ENCODE data around the gene SCIN. TPM values are rescaled to one million over a fixed set of nuclear protein-coding genes. Genes with fewer than 3 reads are reported as not detected.

The SCIN gene
- total RNA-seq, 4 donors from 2014 or later: under 0.01 to 6.5 (median 2.4) TPM

DNA sequence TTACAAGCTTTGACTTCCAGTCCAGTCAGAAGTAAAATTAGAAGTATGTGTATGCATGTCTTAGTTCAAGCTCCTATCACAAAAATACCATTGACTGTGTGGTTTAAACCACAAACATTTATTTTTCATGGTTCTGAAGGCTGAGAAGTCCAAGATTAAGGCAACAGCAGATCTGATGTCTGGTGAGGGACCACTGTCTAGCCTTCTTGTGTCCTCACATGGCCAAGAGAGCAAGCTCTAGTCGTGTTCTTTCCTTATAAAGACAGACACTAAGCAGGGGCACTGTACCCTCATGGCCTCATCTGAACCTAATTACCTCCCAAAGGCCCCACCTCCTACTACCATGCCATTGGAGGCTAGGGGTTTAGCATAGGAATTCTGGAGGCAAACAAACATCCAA lies 75.6 kb downstream of the SCIN start:
- no peaks in the 10 kb centered on the region for H3K27me3 ChIP-seq
- H3K4me3 ChIP-seq: no peak overlapping the region
- intact Hi-C loops (cut with DNase I; ENCODE audit: low total_unique reads): loop anchor here (10.0 kb wide), 1 partner anchor 619 kb away; no protein-coding TSS in a partner anchor
- H3K27ac ChIP-seq: no peak overlapping the region
- DNase-seq: no peak
- no peaks in the 10 kb centered on the region for H3K4me1 ChIP-seq
- H3K9me3 ChIP-seq: no peaks in the 10 kb centered on the region
- no peaks in the 10 kb centered on the region for H3K36me3 ChIP-seq
- TF ChIP-seq, protein P1, sequence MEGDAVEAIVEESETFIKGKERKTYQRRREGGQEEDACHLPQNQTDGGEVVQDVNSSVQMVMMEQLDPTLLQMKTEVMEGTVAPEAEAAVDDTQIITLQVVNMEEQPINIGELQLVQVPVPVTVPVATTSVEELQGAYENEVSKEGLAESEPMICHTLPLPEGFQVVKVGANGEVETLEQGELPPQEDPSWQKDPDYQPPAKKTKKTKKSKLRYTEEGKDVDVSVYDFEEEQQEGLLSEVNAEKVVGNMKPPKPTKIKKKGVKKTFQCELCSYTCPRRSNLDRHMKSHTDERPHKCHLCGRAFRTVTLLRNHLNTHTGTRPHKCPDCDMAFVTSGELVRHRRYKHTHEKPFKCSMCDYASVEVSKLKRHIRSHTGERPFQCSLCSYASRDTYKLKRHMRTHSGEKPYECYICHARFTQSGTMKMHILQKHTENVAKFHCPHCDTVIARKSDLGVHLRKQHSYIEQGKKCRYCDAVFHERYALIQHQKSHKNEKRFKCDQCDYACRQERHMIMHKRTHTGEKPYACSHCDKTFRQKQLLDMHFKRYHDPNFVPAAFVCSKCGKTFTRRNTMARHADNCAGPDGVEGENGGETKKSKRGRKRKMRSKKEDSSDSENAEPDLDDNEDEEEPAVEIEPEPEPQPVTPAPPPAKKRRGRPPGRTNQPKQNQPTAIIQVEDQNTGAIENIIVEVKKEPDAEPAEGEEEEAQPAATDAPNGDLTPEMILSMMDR (IDR thresholded peaks at IDR 0.05): no peak
- no peak for TF ChIP-seq POLR2A (IDR thresholded peaks at IDR 0.05)

DNA sequence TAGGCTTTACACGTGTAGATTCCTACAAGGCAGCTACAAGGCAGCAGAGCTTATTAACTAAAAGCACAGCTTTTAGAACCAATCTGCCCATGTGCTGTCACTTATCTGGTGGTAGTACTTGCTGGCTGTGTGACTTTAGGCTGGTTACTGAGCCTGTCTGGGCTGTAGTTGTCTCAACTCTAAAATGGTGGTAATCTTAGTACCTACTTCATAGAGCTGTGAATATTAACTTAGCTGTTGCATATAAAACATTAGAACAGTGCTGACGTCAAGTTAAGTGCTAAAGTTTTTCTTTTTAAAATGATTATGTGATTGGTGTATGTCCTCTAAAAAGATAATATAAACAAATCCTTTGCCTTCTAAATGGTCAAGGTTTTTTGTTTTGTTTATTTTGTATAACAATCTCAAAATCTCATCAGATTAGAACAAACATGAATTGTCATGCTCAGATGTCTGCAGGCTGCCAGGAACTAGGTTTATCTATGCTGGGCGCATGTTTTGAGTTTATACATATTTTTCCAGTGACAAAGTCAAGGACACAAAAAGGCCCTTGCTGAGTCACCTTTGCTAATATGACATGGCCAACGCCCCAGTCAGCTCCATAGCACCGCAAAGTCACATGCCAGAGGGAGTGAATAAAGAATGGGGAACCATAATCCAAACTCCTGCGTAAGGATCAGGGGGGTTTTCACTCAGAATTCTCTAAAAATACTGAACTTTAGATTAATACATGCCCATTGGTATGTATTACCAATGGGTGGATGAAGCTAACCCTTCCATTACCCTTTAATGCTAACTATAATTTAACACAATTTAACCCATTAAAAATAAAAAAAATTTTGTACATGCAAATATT lies 77.1 kb downstream of the SCIN start:
- DNase-seq: no peak
- intact Hi-C loops (cut with DNase I; ENCODE audit: low total_unique reads): loop anchor here (10.0 kb wide), 1 partner anchor 617 kb away; no protein-coding TSS in a partner anchor
- Histone ChIP-seq H3K9me3 (no peaks in the 10 kb centered on the region), H3K4me3 (no peak overlapping the region), H3K27ac (no peak overlapping the region), H3K4me1 (no peaks in the 10 kb centered on the region), H3K36me3 (no peaks in the 10 kb centered on the region), H3K27me3 (no peaks in the 10 kb centered on the region)
- no peak for TF ChIP-seq POLR2A (IDR thresholded peaks at IDR 0.05)
- TF ChIP-seq, protein P1 (IDR thresholded peaks at IDR 0.05): no peak

DNA sequence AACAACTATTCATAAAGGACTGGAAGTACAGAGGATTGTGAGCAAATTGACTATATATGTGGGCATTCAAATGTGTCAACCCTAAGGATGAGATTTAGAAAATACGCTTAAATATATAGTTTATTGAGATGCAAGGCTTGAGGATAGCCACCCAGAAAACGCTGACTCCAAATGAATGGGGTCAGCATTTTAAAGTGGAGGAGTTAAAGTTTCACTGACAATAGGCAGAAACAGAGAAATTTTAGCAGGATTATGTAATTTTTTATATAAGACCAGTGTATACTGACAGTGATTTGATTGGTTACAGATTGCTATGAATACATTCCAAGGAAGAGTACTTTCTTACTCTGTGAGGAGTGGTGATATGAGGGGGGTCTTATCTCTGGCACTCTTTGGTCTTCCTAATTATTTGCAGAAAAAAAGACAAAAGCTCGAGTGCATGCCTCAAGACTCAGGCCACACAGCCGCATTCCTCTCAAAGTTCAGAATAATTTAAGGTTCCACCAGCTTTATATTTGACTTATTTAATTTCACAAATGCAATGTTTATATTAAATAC lies 78.3 kb downstream of the SCIN start:
- intact Hi-C loops (cut with DNase I; ENCODE audit: low total_unique reads): loop anchor here (10.0 kb wide), 1 partner anchor 616 kb away; no protein-coding TSS in a partner anchor
- Histone ChIP-seq H3K27me3 (no peaks in the 10 kb centered on the region), H3K27ac (no peak overlapping the region), H3K9me3 (no peaks in the 10 kb centered on the region), H3K4me1 (no peaks in the 10 kb centered on the region), H3K4me3 (no peak overlapping the region), H3K36me3 (no peaks in the 10 kb centered on the region)
- no peak for DNase-seq
- no peak for TF ChIP-seq POLR2A (IDR thresholded peaks at IDR 0.05)
- TF ChIP-seq, protein P1 (IDR thresholded peaks at IDR 0.05): no peak

DNA sequence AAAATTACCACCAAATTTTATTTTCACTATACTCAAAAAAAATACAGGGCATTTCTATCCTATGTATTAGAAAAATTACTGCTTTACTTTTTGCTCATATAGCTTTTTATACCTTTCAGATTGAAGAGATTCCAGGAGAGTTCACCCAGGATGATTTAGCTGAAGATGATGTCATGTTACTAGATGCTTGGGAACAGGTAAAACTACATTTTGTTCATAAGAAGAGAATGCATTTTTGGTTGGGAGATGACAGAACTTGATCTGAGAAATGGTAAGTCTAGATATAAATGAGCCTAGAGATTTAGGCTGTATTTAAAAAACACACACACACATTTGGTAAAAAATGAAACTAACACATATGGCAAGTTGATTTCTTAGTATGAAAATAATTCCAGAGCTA lies 78.8 kb downstream of the SCIN start:
- intact Hi-C loops (cut with DNase I; ENCODE audit: low total_unique reads): loop anchor here (10.0 kb wide), 1 partner anchor 615 kb away; no protein-coding TSS in a partner anchor
- no peak overlapping the region for H3K4me3 ChIP-seq
- no peak overlapping the region for H3K27ac ChIP-seq
- no peaks in the 10 kb centered on the region for H3K36me3 ChIP-seq
- no peak for DNase-seq
- H3K4me1 ChIP-seq: no peaks in the 10 kb centered on the region
- TF ChIP-seq, protein P1 (IDR thresholded peaks at IDR 0.05): no peak
- no peak for TF ChIP-seq POLR2A (IDR thresholded peaks at IDR 0.05)
- H3K27me3 ChIP-seq: no peaks in the 10 kb centered on the region
- H3K9me3 ChIP-seq: no peaks in the 10 kb centered on the region

DNA sequence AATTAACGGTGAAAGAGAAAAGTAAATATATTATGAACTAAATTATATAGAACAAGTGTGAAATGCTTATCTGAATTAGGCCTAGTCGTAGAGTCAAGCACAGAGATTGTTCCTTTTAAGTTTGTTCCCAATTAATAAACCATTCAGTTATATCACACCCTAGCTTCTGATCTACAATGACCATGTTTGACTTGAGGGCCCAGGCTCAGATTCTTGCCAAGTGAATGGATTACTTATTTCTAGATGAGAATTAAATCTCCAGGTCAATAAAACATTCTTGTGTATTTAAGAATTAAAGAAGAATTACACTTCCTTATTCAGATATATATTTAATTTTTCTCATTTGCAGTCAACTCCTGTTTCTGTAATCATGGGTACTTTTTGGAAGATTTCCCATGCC lies 79.6 kb downstream of the SCIN start:
- Histone ChIP-seq H3K9me3 (no peaks in the 10 kb centered on the region), H3K27ac (no peak overlapping the region)
- intact Hi-C loops (cut with DNase I; ENCODE audit: low total_unique reads): no loop called here

More for the DNA sequence above, 79.6 kb downstream of the SCIN start:
- H3K4me3 ChIP-seq: no peak overlapping the region
- H3K36me3 ChIP-seq: no peaks in the 10 kb centered on the region
- DNase-seq: no peak
- TF ChIP-seq, protein P1 (IDR thresholded peaks at IDR 0.05): no peak
- no peaks in the 10 kb centered on the region for H3K4me1 ChIP-seq
- H3K27me3 ChIP-seq: no peaks in the 10 kb centered on the region
